NK-92 treated with Interleukin-12 subunit alpha and Interleukin-12 subunit beta, amount 100 ng/mL, for 24 hours (cell line): ENCODE results near the gene KCTD3.

Source experiments
- DNase-seq: peaks from one replicate; lab custom pipeline; 2025; lab: John Stamatoyannopoulos, UW

Gene KCTD3

GRCh38 chr1:215557504-215557903, 9.6 kb upstream of the KCTD3 start:
- DNase-seq: no peak

- no peak for DNase-seq
These were observed 9.0 kb upstream of the KCTD3 start for GRCh38 chr1:215557992-215558626.

GRCh38 chr1:215567491-215568298, 591 bp downstream of the KCTD3 start:
- no peak for DNase-seq

GRCh38 chr1:215568299-215568692, 1.2 kb downstream of the KCTD3 start:
- no peak for DNase-seq

GRCh38 chr1:215569986-215570824, 3.1 kb downstream of the KCTD3 start:
- no peak for DNase-seq

GRCh38 chr1:215581896-215582295, 14.8 kb downstream of the KCTD3 start:
- DNase-seq: no peak

GRCh38 chr1:215583185-215583749, 16.2 kb downstream of the KCTD3 start:
- DNase-seq: no peak

- no peak for DNase-seq
These were observed 17.3 kb downstream of the KCTD3 start for GRCh38 chr1:215584389-215584788.

- DNase-seq: no peak
These were observed 22.7 kb downstream of the KCTD3 start for GRCh38 chr1:215589650-215590435.

GRCh38 chr1:215590779-215591491, 23.8 kb downstream of the KCTD3 start:
- DNase-seq: no peak

- no peak for DNase-seq
These were observed 27.5 kb downstream of the KCTD3 start for GRCh38 chr1:215594640-215595039.

- no peak for DNase-seq
These were observed 28.1 kb downstream of the KCTD3 start for GRCh38 chr1:215595231-215595630.

- no peak for DNase-seq
These were observed 30.9 kb downstream of the KCTD3 start for GRCh38 chr1:215597961-215598360.

- DNase-seq: no peak
These were observed 32.4 kb downstream of the KCTD3 start for GRCh38 chr1:215599418-215600074.

GRCh38 chr1:215600258-215600792, 33.2 kb downstream of the KCTD3 start:
- DNase-seq: no peak

GRCh38 chr1:215600867-215601266, 33.8 kb downstream of the KCTD3 start:
- DNase-seq: no peak

- no peak for DNase-seq
These were observed 34.2 kb downstream of the KCTD3 start for GRCh38 chr1:215601276-215601675.

- no peak for DNase-seq
These were observed 36.2 kb downstream of the KCTD3 start for GRCh38 chr1:215603319-215603718.

GRCh38 chr1:215605011-215605621, 38.0 kb downstream of the KCTD3 start:
- no peak for DNase-seq

GRCh38 chr1:215606036-215606435, 38.9 kb downstream of the KCTD3 start:
- no peak for DNase-seq
